Heart right ventricle (tissue), 16 donors: ENCODE measurements around the gene KAT6B. TPM values are rescaled to one million over a fixed set of nuclear protein-coding genes. Genes with fewer than 3 reads are reported as not detected.

ENCODE experiments used
- ATAC-seq, 8 donors: fragments of 200-7000 bp; cut with Tn5 transposase; one replicate each; pipeline ENCODE4 v1.9.1; 2020; ENCODE audit warnings: mild to moderate bottlenecking in 8 of 8, moderate library complexity in 8 of 8, moderate number of reproducible peaks in 1 of 8
- DNase-seq, 2 donors: peaks; one replicate each; pipeline ENCODE4 v3.0.0-alpha.2; 2020
- H3K27ac ChIP-seq, 10 donors: fragments of 200-600 bp; sonication (generic) in 2 of 10; one replicate each; pipeline versions ENCODE4 v1.5.0 to v1.8.0; 2020 to 2022; ENCODE audit warnings: mild to moderate bottlenecking in 3 of 10
- H3K27me3 ChIP-seq, 7 donors: fragments of 200-600 bp; one replicate each; pipeline ENCODE4 v1.8.0; 2021 to 2022; ENCODE audit warnings: mild to moderate bottlenecking in 2 of 7
- H3K36me3 ChIP-seq, 9 donors: fragments of 200-600 bp; sonication (generic) in 1 of 9; one replicate each; pipeline versions ENCODE4 v1.5.0 to v1.8.0; 2020 to 2022; ENCODE audit warnings: mild to moderate bottlenecking in 2 of 9
- H3K4me1 ChIP-seq, 9 donors: fragments of 200-600 bp; sonication (generic) in 1 of 9; one replicate each; pipeline versions ENCODE4 v1.5.0 to v1.8.0; 2020 to 2022; ENCODE audit warnings: mild to moderate bottlenecking in 4 of 9
- H3K4me3 ChIP-seq, 10 donors: fragments of 200-600 bp; sonication (generic) in 2 of 10; one replicate each; pipeline versions ENCODE4 v1.5.0 to v1.8.0; 2020 to 2022; ENCODE audit warnings: mild to moderate bottlenecking in 7 of 10, moderate library complexity in 2 of 10
- H3K9me3 ChIP-seq, 11 donors: fragments of 200-600 bp in 10 of 11; sonication (generic) in 2 of 11; one replicate each; pipeline versions ENCODE4 v1.5.0 to v1.8.0; 2013 to 2022; ENCODE audit warnings: mild to moderate bottlenecking in 2 of 11, control low read depth in 1 of 11, moderate library complexity in 1 of 11
- CTCF ChIP-seq, 9 donors: fragments of 200-600 bp; sonication (generic) in 2 of 9; IDR thresholded peaks; one replicate each; pipeline versions ENCODE4 v1.5.0 to v1.8.0; 2021 to 2022; ENCODE audit warnings: antibody characterized with exemption in 9 of 9, mild to moderate bottlenecking in 5 of 9, moderate library complexity in 1 of 9
- WGBS, 2 donors: extraction: QIAGEN DNeasy Blood & Tissue Kit; methylation state at CpG; one replicate each; pipeline ENCODE4 v1.1.7; 2013; ENCODE audit warnings: inconsistent platforms in 1 of 2; 5-methylcytosine and 5-hydroxymethylcytosine counted together
- intact Hi-C, 10 donors: fragments of 100-400 bp; cut with DNase I; formaldehyde crosslinking; loops; one replicate each; pipeline versions ENCODE4 v1.11.1 to v1.14.2; 2022
- polyA plus RNA-seq, 2 donors: library from polyadenylated mRNA; stranded (reverse); fragments of 200-250 nt; gene quantifications; one replicate each; pipeline ENCODE4 v1.2.3, GENCODE V29; 2013
- total RNA-seq, 10 donors: library from RNA; stranded (reverse); fragmentation: NEBNext Ultra II Directional in 3 of 10; extraction: Animal tissue kit (Norgen Biotek cat#: 25700) in 3 of 10; gene quantifications; one replicate each; pipeline versions ENCODE4 v1.2.1 to v1.2.4, GENCODE V29; 2021 to 2023
- donor health status: Arrhythmogenic right ventricular cardiomyopathy.
- donor health status: ischemic (EF 13 %, LVEDD 7.1; RV severe dilation, severe dysfunction).
- donor health status: healthy with polysubstance abuse.
- donor health status: DM: no; HTN: yes; CAD: no.
- donor health status: DM: no; HTN: no; CAD: no.
- donor health status: ischemic (EF 25% LVEDD 6.9; RV normal size, moderate dysfunction).
- donor health status: ischemic (EF 25% LVEDD 5.7; RV mildly dilated, moderate dysfunction).
- donor health status: healthy.
- donor health status: DM: yes; HTN: yes; CAD: no.
- donor health status: Ischemic cardiomyopathy.
- donor health status: ischemic (EF 35%, LVEDD 5.7; RV mildly dilated, moderate dysfunction).
- donor health status: nonischemic (EF 11% LVEDD 7.7; RV severe dilation, severe dysfunction).
- donor health status: DM: yes; HTN: yes; CAD: no.
- donor health status: PGD.
- donor health status: ischemic (EF 29% LVEDD 5.4; RV normal size, mild dysfunction).
- donor health status: nonischemic (EF 23%, LVEDD 6.1; RV moderate dilation, normal function).

Gene KAT6B
- total and polyA plus RNA-seq, 12 donors = 3.4 to 58.4 (median 46.5) TPM

GRCh38 chr10:74842301-74842954 is 16.0 kb downstream of the KAT6B start:
- Histone ChIP-seq H3K4me1 (peaks cover 3 to 66% (median 39%) of the 10 kb centered on the region in 9 donors), H3K4me3 (no peak overlapping the region), H3K36me3 (peaks cover 0 to 29% (median 0%) of the 10 kb centered on the region in 9 donors), H3K27me3 (no peaks in the 10 kb centered on the region), H3K27ac (peak overlapping the region in 8 of 10 donors; percentile 0 to 68 (median 37)), H3K9me3 (no peaks in the 10 kb centered on the region)
- no peak for TF ChIP-seq CTCF (IDR thresholded peaks at IDR 0.05)
- intact Hi-C loops = no loop called here
- DNase-seq (no peak), ATAC-seq (no peak)
- 62 to 69% methylated on average over 1 of the region's 1 CpG for whole genome bisulfite sequencing, 2 donors

GRCh38 chr10:74846958-74847357 is 20.6 kb downstream of the KAT6B start:
- peak overlapping the region in 8 of 10 donors; percentile 16 to 49 (median 32) for H3K27ac ChIP-seq
- no peak overlapping the region for H3K4me3 ChIP-seq
- no peaks in the 10 kb centered on the region for H3K27me3 ChIP-seq
- ATAC-seq (peak in 1 of 8 donors; percentile 37), DNase-seq (no peak)
- intact Hi-C loops = no loop called here
- 61 to 71% methylated on average over 2 of the region's 2 CpGs for WGBS, 2 donors
- H3K9me3 ChIP-seq = no peaks in the 10 kb centered on the region
- no peak for TF ChIP-seq CTCF (IDR thresholded peaks at IDR 0.05)
- H3K36me3 ChIP-seq = peaks cover 0 to 31% (median 0%) of the 10 kb centered on the region in 9 donors
- H3K4me1 ChIP-seq = peaks cover 0 to 49% (median 34%) of the 10 kb centered on the region in 9 donors

- no peak overlapping the region for H3K4me3 ChIP-seq
- H3K9me3 ChIP-seq = no peaks in the 10 kb centered on the region
- peak overlapping the region in 9 of 10 donors; percentile 0 to 69 (median 23) for H3K27ac ChIP-seq
- ATAC-seq = peak in 7 of 8 donors; percentile 13 to 54 (median 36)
- no peak for TF ChIP-seq CTCF (IDR thresholded peaks at IDR 0.05)
- H3K4me1 ChIP-seq = peaks cover 0 to 76% (median 60%) of the 10 kb centered on the region in 9 donors
- H3K36me3 ChIP-seq = peaks cover 0 to 9% (median 0%) of the 10 kb centered on the region in 9 donors
- no peaks in the 10 kb centered on the region for H3K27me3 ChIP-seq
- DNase-seq = peak in 1 of 2 donors; percentile 52
- intact Hi-C loops = loop anchor here in 1 of 10 donors (2.0 kb wide), 1 partner anchor 25 kb away; the partner anchor contains the start of gene KAT6B
These were observed 25.4 kb downstream of the KAT6B start for GRCh38 chr10:74851831-74852230.

- ATAC-seq (peak in 1 of 8 donors; percentile 39), DNase-seq (no peak)
- intact Hi-C loops = loop anchor here in 1 of 10 donors (2.0 kb wide), 1 partner anchor 26 kb away; the partner anchor contains the start of gene KAT6B
- 42 to 44% methylated on average over 2 of the region's 2 CpGs for WGBS, 2 donors
- Histone ChIP-seq H3K36me3 (peaks cover 0 to 9% (median 0%) of the 10 kb centered on the region in 9 donors), H3K4me3 (no peak overlapping the region), H3K27me3 (no peaks in the 10 kb centered on the region), H3K9me3 (no peaks in the 10 kb centered on the region), H3K4me1 (peaks cover 0 to 71% (median 55%) of the 10 kb centered on the region in 9 donors), H3K27ac (peak overlapping the region in 8 of 10 donors; percentile 0 to 69 (median 30))
- no peak for TF ChIP-seq CTCF (IDR thresholded peaks at IDR 0.05)
These were observed 26.0 kb downstream of the KAT6B start for GRCh38 chr10:74852381-74852780.
